GM10248 (cell line): ENCODE measurements around the gene MAML3.

Experiments
- CTCF ChIA-PET: fragments of 300-600 bp; sonication (Branson Sonifier 250); formaldehyde crosslinking; extraction: SDS; loops from one replicate; lab custom pipeline; 2021; ENCODE audit warnings: antibody characterized with exemption; lab: Yijun Ruan, JAX
- POLR2A ChIA-PET: fragments of 350-650 bp; sonication (Branson Sonifier 250); formaldehyde crosslinking; extraction: SDS; loops from one replicate; lab custom pipeline; 2020; ENCODE audit warnings: antibody characterized with exemption; lab: Yijun Ruan, JAX
- DNase-seq: peaks from one replicate; pipeline ENCODE4 v3.0.0; 2012; ENCODE audit errors: extremely low spot score
- TF ChIP-seq, protein P1 (sequence below): IDR thresholded peaks from 2 replicates; pipeline ENCODE4 v1.5.1; 2012; ENCODE audit warnings: mild to moderate bottlenecking, low read depth; ENCODE audit errors: extremely low read depth, missing control alignments, control extremely low read depth

MAML3 gene

DNA sequence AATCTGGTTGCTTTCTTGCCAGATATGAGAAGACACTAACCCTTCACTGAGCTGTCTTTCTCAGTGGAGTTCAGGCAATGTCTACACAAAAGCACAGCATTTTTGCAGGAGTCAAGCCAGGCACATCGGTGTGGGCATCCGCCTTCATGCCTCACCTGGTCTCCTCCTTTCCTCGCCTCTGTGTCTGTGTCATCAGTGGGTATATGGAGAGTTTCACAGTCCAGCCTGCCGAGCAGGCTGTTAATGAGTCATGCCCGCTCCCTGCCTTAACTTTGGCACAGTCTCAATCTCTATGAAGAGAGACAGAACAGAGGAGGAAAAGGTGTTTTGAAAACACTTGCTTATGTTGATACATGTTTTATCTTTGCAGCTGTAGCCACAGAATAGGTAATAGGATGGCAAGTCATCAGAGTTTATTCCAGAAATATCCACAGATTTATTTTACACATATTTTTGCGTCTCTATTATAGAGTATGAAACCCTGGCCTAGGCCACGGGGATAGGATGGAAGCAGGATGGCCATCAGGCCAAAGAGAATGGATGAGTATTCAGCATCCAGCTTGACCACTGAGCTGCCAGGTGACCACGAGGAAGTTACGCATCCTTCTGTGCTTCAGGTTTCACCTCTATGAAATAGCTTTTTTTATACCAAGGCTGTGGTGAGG lies 32.8 kb upstream of the MAML3 start:
- ChIA-PET POLR2A (no interaction called here), CTCF (no interaction called here)
- TF ChIP-seq, protein P1, sequence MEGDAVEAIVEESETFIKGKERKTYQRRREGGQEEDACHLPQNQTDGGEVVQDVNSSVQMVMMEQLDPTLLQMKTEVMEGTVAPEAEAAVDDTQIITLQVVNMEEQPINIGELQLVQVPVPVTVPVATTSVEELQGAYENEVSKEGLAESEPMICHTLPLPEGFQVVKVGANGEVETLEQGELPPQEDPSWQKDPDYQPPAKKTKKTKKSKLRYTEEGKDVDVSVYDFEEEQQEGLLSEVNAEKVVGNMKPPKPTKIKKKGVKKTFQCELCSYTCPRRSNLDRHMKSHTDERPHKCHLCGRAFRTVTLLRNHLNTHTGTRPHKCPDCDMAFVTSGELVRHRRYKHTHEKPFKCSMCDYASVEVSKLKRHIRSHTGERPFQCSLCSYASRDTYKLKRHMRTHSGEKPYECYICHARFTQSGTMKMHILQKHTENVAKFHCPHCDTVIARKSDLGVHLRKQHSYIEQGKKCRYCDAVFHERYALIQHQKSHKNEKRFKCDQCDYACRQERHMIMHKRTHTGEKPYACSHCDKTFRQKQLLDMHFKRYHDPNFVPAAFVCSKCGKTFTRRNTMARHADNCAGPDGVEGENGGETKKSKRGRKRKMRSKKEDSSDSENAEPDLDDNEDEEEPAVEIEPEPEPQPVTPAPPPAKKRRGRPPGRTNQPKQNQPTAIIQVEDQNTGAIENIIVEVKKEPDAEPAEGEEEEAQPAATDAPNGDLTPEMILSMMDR = no peak
- DNase-seq = no peak

DNA sequence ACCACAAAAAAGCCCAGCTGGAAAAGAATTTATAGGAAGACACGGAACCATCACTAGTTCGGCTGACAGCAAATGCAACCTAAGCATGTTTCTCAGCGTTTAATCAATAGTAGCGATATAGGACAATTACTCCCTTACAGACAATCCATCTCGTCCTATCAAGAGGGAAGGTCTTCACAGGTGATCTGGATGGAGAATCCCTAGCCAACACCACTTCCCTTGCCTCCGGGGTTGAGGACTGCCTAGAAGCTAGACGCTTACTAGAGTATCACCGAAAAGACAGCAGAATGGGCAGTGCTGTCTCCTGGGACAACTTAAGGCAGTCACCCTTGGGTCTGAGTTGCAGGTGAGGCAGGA lies 32.1 kb upstream of the MAML3 start:
- TF ChIP-seq, protein P1 = no peak
- CTCF ChIA-PET = interaction anchor here (1.6 kb wide), 1 partner anchor 12 kb away, joined by 3 read pairs; no protein-coding TSS in a partner anchor
- POLR2A ChIA-PET = no interaction called here
- no peak for DNase-seq

DNA sequence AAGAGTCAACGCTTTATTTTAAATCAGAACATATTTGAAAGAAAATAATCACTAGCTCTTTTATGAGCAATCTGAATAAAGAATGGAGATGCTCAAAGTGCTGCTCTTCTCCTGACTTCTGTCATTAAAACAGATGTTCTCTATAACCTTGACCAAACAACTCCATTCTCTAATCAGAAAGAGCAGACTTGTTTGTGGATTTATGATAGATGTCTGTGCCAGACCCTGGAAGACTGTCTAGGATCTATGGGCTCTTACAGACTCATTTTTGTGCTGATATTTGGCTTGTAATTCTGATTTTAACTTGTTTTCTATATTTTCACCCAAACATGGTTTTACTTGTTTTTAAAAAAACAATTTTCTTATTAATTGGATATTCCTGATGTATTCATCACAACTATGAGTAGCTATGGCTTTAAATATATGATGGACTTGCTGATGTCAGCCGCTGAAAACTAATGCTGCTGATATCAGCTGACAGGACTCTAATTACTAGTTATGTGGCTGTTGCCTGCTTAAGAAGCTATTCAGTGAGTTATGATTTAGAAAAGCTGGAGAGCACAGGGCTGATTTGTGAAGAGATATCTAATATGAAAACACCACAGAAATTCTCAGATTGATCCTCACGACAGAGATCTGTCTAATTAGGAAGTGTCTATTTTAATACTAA lies 31.6 kb upstream of the MAML3 start:
- ChIA-PET POLR2A (interaction anchor here (0.6 kb wide), 1 partner anchor 229 kb away, joined by 3 read pairs; no protein-coding TSS in a partner anchor), CTCF (interaction anchor here (1.6 kb wide), 1 partner anchor 12 kb away, joined by 3 read pairs; no protein-coding TSS in a partner anchor)
- TF ChIP-seq, protein P1 = no peak
- no peak for DNase-seq

DNA sequence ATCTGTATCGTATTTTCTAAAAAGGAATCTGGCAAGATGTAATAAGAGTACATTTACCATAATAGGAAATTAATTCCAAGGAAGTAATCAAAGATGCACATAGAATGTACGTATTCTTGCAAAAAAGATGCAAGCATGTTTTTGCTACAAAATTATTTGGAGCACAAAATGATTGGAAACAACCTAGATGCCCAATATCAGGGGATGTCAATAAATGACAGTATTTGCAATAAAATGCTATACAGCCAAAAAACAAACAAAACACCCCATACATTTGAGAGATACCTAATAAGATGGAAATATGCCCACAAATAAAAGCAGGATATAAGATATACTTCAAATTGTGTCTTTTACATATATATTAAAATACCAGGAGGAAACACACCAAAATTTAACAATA lies 29.3 kb upstream of the MAML3 start:
- TF ChIP-seq, protein P1 = no peak
- CTCF ChIA-PET = interaction anchor here (1.6 kb wide), 1 partner anchor 9 kb away, joined by 5 read pairs; no protein-coding TSS in a partner anchor
- POLR2A ChIA-PET = no interaction called here
- DNase-seq = no peak

DNA sequence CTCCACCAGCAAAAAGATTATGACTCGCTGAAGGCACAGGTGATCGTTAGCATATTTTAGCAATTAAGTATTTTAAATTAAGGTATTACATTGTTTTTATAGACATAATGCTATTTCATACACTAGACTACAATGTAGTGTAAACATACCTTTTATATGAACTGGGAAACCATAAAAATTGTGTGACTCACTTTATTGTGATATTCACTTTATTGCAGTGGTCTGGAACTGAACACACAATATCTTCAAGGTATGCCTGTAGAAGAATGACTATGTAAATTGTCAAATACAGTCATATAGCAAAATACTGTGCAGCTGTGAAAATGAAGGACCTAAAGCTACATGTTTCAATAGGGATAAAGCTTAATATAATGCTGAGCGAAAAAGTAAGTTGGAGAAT lies 26.6 kb upstream of the MAML3 start:
- DNase-seq = no peak
- TF ChIP-seq, protein P1 = no peak
- ChIA-PET POLR2A (no interaction called here), CTCF (interaction anchor here (1.4 kb wide), 1 partner anchor 169 kb away, joined by 3 read pairs; no protein-coding TSS in a partner anchor)

DNA sequence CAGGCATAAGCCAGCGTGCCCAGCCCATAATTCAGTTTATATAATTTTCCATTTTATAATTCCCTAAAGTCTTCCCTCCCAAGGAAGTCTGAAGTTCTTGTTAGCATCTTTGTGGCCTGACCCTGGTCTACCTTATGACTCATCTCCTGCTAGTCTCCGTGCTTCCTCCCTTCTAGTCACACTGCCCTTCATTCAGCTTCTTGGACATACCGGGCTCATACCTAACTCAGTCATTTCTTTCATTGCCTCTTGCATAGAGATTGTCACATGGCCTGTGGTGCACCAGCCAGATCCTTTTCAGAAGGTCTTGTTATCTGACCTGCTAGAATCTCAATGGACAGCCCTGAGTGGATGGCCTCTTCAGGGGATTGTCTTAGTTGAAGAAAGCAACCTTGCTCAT lies 22.8 kb upstream of the MAML3 start:
- DNase-seq = no peak
- TF ChIP-seq, protein P1 = no peak
- CTCF ChIA-PET = no interaction called here
- POLR2A ChIA-PET = no interaction called here
